Mesendoderm (in vitro differentiated cells): Measurements from ENCODE around the gene TSPEAR.
A peak's percentile ranks its signal among the peaks of the same experiment; 100 is the strongest.

Experiments
- DNase-seq: peaks from one replicate; pipeline ENCODE4 v3.0.0; 2013
- H2AK5ac ChIP-seq: 2 replicates; pipeline ENCODE4 v1.6.1; 2013; ENCODE audit warnings: low read length, inconsistent platforms
- H2BK120ac ChIP-seq: 2 replicates; pipeline ENCODE4 v1.6.1; 2013; ENCODE audit warnings: low read depth, mild to moderate bottlenecking, low read length, moderate library complexity, mixed read lengths
- H2BK15ac ChIP-seq: replicated peaks from 2 replicates; pipeline ENCODE4 v1.6.1; 2013; ENCODE audit warnings: low read depth, mild to moderate bottlenecking, moderate library complexity
- H2BK5ac ChIP-seq: 2 replicates; pipeline ENCODE4 v1.6.1; 2013; ENCODE audit warnings: low read length, inconsistent platforms
- H3K18ac ChIP-seq: 2 replicates; pipeline ENCODE4 v1.6.1; 2013; ENCODE audit warnings: mild to moderate bottlenecking, low read length, mixed read lengths
- H3K23ac ChIP-seq: one replicate; pipeline ENCODE4 v1.6.1; 2013; ENCODE audit warnings: low read length
- H3K27ac ChIP-seq: 2 replicates; pipeline ENCODE4 v1.5.1; 2013; ENCODE audit warnings: low read depth, mild to moderate bottlenecking, inconsistent platforms, low read length, moderate library complexity
- H3K27me3 ChIP-seq: 2 replicates; pipeline ENCODE4 v1.6.1; 2013; ENCODE audit warnings: low read length, control low read depth, mild to moderate bottlenecking, inconsistent platforms; ENCODE audit not compliant: insufficient read depth, poor library complexity
- H3K36me3 ChIP-seq: 2 replicates; pipeline ENCODE4 v1.6.1; 2013; ENCODE audit warnings: low read length, inconsistent platforms; ENCODE audit not compliant: control insufficient read depth, insufficient read depth
- H3K4ac ChIP-seq: one replicate; pipeline ENCODE4 v1.6.1; 2013; ENCODE audit warnings: low read depth, mild to moderate bottlenecking, low read length, moderate library complexity
- H3K4me1 ChIP-seq: 2 replicates; pipeline ENCODE4 v1.6.1; 2013; ENCODE audit warnings: low read depth, low read length, inconsistent platforms; ENCODE audit not compliant: control insufficient read depth
- H3K4me2 ChIP-seq: 2 replicates; pipeline ENCODE4 v1.6.1; 2013; ENCODE audit warnings: low read length
- H3K4me3 ChIP-seq: 2 replicates; pipeline ENCODE4 v1.5.1; 2013; ENCODE audit warnings: mild to moderate bottlenecking, low read length
- H3K56ac ChIP-seq: one replicate; pipeline ENCODE4 v1.6.1; 2013; ENCODE audit warnings: low read length
- H3K79me1 ChIP-seq: 2 replicates; pipeline ENCODE4 v1.6.1; 2013; ENCODE audit warnings: low read length, inconsistent platforms
- H3K79me2 ChIP-seq: 2 replicates; pipeline ENCODE4 v1.6.1; 2013; ENCODE audit warnings: mild to moderate bottlenecking, low read length; ENCODE audit not compliant: control insufficient read depth, insufficient read depth
- H3K9ac ChIP-seq: 2 replicates; pipeline ENCODE4 v1.6.1; 2013; ENCODE audit warnings: low read length, inconsistent platforms
- H4K5ac ChIP-seq: one replicate; pipeline ENCODE4 v1.6.1; 2013; ENCODE audit warnings: low read length
- H4K8ac ChIP-seq: one replicate; pipeline ENCODE4 v1.6.1; 2013; ENCODE audit warnings: low read depth, mild to moderate bottlenecking, control low read depth, low read length, moderate library complexity
- WGBS: extraction: QIAGEN DNeasy Blood & Tissue Kit; methylation state at CpG from one replicate; pipeline ENCODE4 v1.1.7; 2013; ENCODE audit warnings: low lambda C conversion rate, missing lambda C conversion rate; ENCODE audit not compliant: insufficient coverage; ENCODE audit errors: extremely low coverage; 5-methylcytosine and 5-hydroxymethylcytosine counted together

The TSPEAR gene

GRCh38 chr21:44556879-44557278 lies 154.5 kb downstream of the TSPEAR start:
- H3K4ac ChIP-seq: no peak overlapping the region
- H4K8ac ChIP-seq: no peak overlapping the region
- H2BK5ac ChIP-seq: no peak overlapping the region
- no peak overlapping the region for H3K4me2 ChIP-seq
- no CpG with 5 or more reads among the region's 9 CpGs for WGBS
- H2BK120ac ChIP-seq: no peak overlapping the region
- no peaks in the 10 kb centered on the region for H3K36me3 ChIP-seq
- H3K56ac ChIP-seq: no peak overlapping the region
- H3K27ac ChIP-seq: no peak overlapping the region
- no peak for DNase-seq
- no peak overlapping the region for H2BK15ac ChIP-seq
- H3K27me3 ChIP-seq: no peaks in the 10 kb centered on the region
- H2AK5ac ChIP-seq: no peak overlapping the region
- no peak overlapping the region for H3K9ac ChIP-seq
- H3K23ac ChIP-seq: no peak overlapping the region
- no peaks in the 10 kb centered on the region for H3K79me2 ChIP-seq
- H3K79me1 ChIP-seq: no peaks in the 10 kb centered on the region
- no peak overlapping the region for H3K18ac ChIP-seq
- H3K4me3 ChIP-seq: no peak overlapping the region
- no peak overlapping the region for H4K5ac ChIP-seq
- H3K4me1 ChIP-seq: no peaks in the 10 kb centered on the region

- Histone ChIP-seq H2BK120ac (no peak overlapping the region), H3K23ac (no peak overlapping the region), H3K4ac (no peak overlapping the region), H3K4me2 (no peak overlapping the region), H3K36me3 (no peaks in the 10 kb centered on the region), H2BK15ac (no peak overlapping the region), H2AK5ac (no peak overlapping the region), H3K4me3 (no peak overlapping the region), H3K27me3 (no peaks in the 10 kb centered on the region), H3K27ac (no peak overlapping the region), H3K4me1 (no peaks in the 10 kb centered on the region), H4K8ac (no peak overlapping the region), H3K79me1 (no peaks in the 10 kb centered on the region), H3K9ac (no peak overlapping the region), H4K5ac (no peak overlapping the region), H3K18ac (no peak overlapping the region), H3K56ac (no peak overlapping the region), H3K79me2 (no peaks in the 10 kb centered on the region), H2BK5ac (no peak overlapping the region)
- no CpG with 5 or more reads among the region's 13 CpGs for WGBS
- no peak for DNase-seq
Observed at GRCh38 chr21:44555200-44555875, 156.0 kb downstream of the TSPEAR start.

GRCh38 chr21:44552681-44553080 lies 158.7 kb downstream of the TSPEAR start:
- WGBS: no CpG with 5 or more reads among the region's 13 CpGs
- no peak for DNase-seq
- no peak overlapping the region for H2BK5ac ChIP-seq

GRCh38 chr21:44552136-44552535 lies 159.2 kb downstream of the TSPEAR start:
- no peak overlapping the region for H2BK120ac ChIP-seq
- H3K27ac ChIP-seq: no peak overlapping the region
- H3K4me2 ChIP-seq: no peak overlapping the region
- no peak overlapping the region for H3K4ac ChIP-seq
- no peaks in the 10 kb centered on the region for H3K79me1 ChIP-seq
- no peaks in the 10 kb centered on the region for H3K27me3 ChIP-seq
- H3K4me3 ChIP-seq: no peak overlapping the region
- no peak overlapping the region for H2AK5ac ChIP-seq
- H3K56ac ChIP-seq: no peak overlapping the region
- H3K4me1 ChIP-seq: peaks cover 9% of the 10 kb centered on the region
- no peak overlapping the region for H3K18ac ChIP-seq
- no peak overlapping the region for H2BK5ac ChIP-seq
- no peak overlapping the region for H4K8ac ChIP-seq
- no peak overlapping the region for H2BK15ac ChIP-seq
- DNase-seq: no peak
- no CpG with 5 or more reads among the region's 6 CpGs for WGBS
- H3K36me3 ChIP-seq: no peaks in the 10 kb centered on the region
- H3K23ac ChIP-seq: no peak overlapping the region
- H3K9ac ChIP-seq: no peak overlapping the region
- no peak overlapping the region for H4K5ac ChIP-seq
- no peaks in the 10 kb centered on the region for H3K79me2 ChIP-seq

More at GRCh38 chr21:44552681-44553080, 158.7 kb downstream of the TSPEAR start:
- H4K8ac ChIP-seq: no peak overlapping the region
- no peak overlapping the region for H2BK120ac ChIP-seq
- no peak overlapping the region for H3K18ac ChIP-seq
- H3K79me2 ChIP-seq: no peaks in the 10 kb centered on the region
- no peak overlapping the region for H3K9ac ChIP-seq
- H3K4ac ChIP-seq: no peak overlapping the region
- no peak overlapping the region for H4K5ac ChIP-seq
- no peaks in the 10 kb centered on the region for H3K36me3 ChIP-seq
- H3K27ac ChIP-seq: no peak overlapping the region
- no peaks in the 10 kb centered on the region for H3K79me1 ChIP-seq
- H3K4me2 ChIP-seq: no peak overlapping the region
- no peak overlapping the region for H3K56ac ChIP-seq
- peaks cover 9% of the 10 kb centered on the region for H3K4me1 ChIP-seq
- H3K23ac ChIP-seq: no peak overlapping the region
- no peak overlapping the region for H3K4me3 ChIP-seq
- H2BK15ac ChIP-seq: no peak overlapping the region
- H3K27me3 ChIP-seq: no peaks in the 10 kb centered on the region
- H2AK5ac ChIP-seq: no peak overlapping the region

- Histone ChIP-seq H2BK5ac (no peak within 1 kb of the TSS), H3K4me3 (no peak within 1 kb of the TSS), H4K8ac (no peak within 1 kb of the TSS), H2BK15ac (no peak within 1 kb of the TSS), H3K56ac (peak within 1 kb of the TSS; percentile 34), H2AK5ac (no peak within 1 kb of the TSS), H3K4ac (no peak within 1 kb of the TSS), H3K27me3 (no peaks in the 10 kb centered on the region), H3K4me2 (no peak within 1 kb of the TSS), H3K23ac (no peak within 1 kb of the TSS), H3K4me1 (peaks cover 9% of the 10 kb centered on the region), H3K79me1 (no peaks in the 10 kb centered on the region), H3K9ac (no peak within 1 kb of the TSS), H3K79me2 (no peaks in the 10 kb centered on the region), H4K5ac (no peak within 1 kb of the TSS), H3K18ac (no peak within 1 kb of the TSS), H3K27ac (no peak within 1 kb of the TSS), H2BK120ac (no peak within 1 kb of the TSS), H3K36me3 (no peaks in the 10 kb centered on the region)
- DNase-seq: no peak
- no CpG with 5 or more reads among the region's 17 CpGs for WGBS
Observed at GRCh38 chr21:44551340-44551961, 159.9 kb downstream of the TSPEAR start, which contains the start of gene KRTAP10-2. Gene KRTAP10-2, minus strand, starts transcription at chr21:44551505. Its CDS starts 47 bp downstream, at chr21:44551458.
